ENCODE measurements around the gene CNBD2. TPM values are rescaled to one million over a fixed set of nuclear protein-coding genes. Genes with fewer than 3 reads are reported as not detected.
"Not testable (repeated sequence)": the region's sequence is repeated elsewhere in the genome, so short reads cannot be mapped to it uniquely, and the experiment has no call there.

Gene CNBD2
- total RNA-seq, 1 donor from 2014 or later = 3.5 TPM

DNA sequence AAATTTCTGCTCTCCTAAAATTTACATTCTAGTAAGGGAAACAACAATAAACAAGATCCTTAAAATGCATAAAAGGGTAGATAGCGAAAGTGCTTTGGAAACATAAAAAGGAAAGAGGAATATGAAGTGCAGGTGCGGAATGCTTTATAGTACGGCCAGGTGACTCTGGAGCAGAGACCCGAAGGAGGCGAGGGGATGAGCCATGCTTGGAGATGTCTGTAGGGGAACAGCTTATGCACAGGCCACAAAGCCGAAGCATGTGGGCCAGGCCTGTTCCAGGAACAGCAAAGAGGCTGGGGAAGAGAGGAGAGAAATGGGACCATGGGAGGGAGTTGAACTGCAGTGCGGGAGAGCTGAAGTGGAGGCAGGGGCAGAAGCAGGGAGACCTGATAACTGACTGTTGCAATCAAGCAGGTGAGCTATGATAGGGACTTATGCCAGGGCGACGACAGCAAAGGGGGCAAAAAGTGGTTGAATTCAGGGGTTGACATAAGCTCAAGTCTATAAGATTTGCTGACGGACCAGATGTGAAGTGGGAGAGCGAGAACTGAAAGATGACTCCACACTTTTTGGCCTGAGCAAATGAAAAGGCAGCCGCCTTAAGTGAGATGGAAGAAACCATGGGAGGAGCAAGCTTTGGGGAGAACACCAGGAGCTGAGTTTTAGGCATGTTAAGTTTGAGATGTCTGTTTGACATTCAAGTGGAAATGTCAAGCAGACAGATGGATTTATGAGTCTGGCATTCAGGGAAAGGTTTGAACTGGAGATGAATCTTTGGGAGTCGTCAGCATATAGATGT lies 83.1 kb downstream of the CNBD2 start:
- H3K27me3 Mint-ChIP-seq (ENCODE audit: low read depth) = peaks cover 1% of the 10 kb centered on the region
- H3K4me1 Mint-ChIP-seq = peaks cover 30% of the 10 kb centered on the region
- DNase-seq (ENCODE audit: low spot score in 2 of 2, unreplicated experiment in 2 of 2) = no peak
- H3K4me3 Mint-ChIP-seq = peak overlapping the region; percentile 90
- TF ChIP-seq, protein P1, sequence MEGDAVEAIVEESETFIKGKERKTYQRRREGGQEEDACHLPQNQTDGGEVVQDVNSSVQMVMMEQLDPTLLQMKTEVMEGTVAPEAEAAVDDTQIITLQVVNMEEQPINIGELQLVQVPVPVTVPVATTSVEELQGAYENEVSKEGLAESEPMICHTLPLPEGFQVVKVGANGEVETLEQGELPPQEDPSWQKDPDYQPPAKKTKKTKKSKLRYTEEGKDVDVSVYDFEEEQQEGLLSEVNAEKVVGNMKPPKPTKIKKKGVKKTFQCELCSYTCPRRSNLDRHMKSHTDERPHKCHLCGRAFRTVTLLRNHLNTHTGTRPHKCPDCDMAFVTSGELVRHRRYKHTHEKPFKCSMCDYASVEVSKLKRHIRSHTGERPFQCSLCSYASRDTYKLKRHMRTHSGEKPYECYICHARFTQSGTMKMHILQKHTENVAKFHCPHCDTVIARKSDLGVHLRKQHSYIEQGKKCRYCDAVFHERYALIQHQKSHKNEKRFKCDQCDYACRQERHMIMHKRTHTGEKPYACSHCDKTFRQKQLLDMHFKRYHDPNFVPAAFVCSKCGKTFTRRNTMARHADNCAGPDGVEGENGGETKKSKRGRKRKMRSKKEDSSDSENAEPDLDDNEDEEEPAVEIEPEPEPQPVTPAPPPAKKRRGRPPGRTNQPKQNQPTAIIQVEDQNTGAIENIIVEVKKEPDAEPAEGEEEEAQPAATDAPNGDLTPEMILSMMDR (IDR thresholded peaks at IDR 0.05; ENCODE audit: unreplicated experiment) = no peak
- no peaks in the 10 kb centered on the region for H3K9me3 Mint-ChIP-seq
- peak overlapping the region; percentile 90 for H3K27ac Mint-ChIP-seq
- peaks cover 11% of the 10 kb centered on the region for H3K36me3 Mint-ChIP-seq

DNA sequence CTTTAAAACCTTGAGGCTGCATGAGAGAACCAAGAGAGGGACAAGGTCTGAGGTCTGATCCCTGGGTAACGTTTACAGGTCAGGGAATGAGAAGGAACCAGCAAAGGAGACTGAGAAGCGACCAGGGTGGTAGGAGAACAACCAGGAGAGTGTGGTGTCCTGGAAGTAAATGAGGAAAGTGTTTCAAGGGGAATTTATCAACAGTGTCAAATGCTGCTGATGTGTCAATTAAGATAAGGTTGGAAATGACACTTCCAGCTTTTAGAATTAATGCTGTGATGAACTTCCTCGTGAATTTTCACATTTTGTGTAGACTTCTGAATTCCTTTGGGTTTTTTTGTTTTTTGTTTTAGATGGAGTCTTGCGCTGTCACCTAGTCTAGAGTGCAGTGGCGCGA lies 83.7 kb downstream of the CNBD2 start:
- peaks cover 11% of the 10 kb centered on the region for H3K36me3 Mint-ChIP-seq

DNA sequence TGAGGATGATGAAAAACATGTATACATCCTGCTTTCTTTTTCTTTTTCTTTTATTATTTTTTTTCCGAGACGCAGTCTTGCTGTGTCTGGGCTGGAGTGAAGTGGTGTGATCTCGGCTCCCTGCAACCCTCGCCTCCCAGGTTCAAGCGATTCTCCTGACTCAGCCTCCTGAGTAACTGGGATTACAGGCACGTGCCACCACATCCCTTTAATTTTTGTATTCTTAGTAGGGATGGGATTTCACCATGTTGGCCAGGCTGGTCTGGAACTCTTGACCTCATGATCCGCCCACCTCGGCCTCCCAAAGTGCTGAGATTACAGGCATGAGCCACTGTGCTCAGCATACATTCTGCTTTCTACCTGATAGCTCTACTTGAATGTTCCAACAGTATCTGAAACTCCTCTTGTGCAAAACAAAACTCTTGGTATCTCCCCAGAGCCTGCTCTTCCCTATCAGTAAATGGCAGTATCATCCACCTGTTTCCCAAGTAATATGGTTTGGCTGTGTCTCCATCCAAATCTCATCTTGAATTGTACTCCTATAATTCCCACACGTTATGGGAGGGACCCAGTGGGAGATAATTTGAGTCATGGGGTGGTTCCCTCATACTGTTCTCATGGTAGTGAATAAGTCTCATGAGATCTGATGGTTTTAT lies 85.6 kb downstream of the CNBD2 start:
- H3K36me3 Mint-ChIP-seq; H3K27ac Mint-ChIP-seq; DNase-seq (ENCODE audit: low spot score in 2 of 2, unreplicated experiment in 2 of 2); H3K27me3 Mint-ChIP-seq (ENCODE audit: low read depth); H3K9me3 Mint-ChIP-seq; H3K4me3 Mint-ChIP-seq: not testable (repeated sequence)
- peaks cover 12% of the 10 kb centered on the region for H3K4me1 Mint-ChIP-seq

More for the DNA sequence above, 83.7 kb downstream of the CNBD2 start:
- Mint-ChIP-seq H3K4me3 (peak overlapping the region; percentile 90), H3K4me1 (peaks cover 27% of the 10 kb centered on the region), H3K27me3 (ENCODE audit: low read depth) (peaks cover 1% of the 10 kb centered on the region), H3K27ac (peak overlapping the region; percentile 90), H3K9me3 (no peaks in the 10 kb centered on the region)
- TF ChIP-seq, protein P1 (IDR thresholded peaks at IDR 0.05; ENCODE audit: unreplicated experiment) = no peak
- no peak for DNase-seq (ENCODE audit: low spot score in 2 of 2, unreplicated experiment in 2 of 2)

DNA sequence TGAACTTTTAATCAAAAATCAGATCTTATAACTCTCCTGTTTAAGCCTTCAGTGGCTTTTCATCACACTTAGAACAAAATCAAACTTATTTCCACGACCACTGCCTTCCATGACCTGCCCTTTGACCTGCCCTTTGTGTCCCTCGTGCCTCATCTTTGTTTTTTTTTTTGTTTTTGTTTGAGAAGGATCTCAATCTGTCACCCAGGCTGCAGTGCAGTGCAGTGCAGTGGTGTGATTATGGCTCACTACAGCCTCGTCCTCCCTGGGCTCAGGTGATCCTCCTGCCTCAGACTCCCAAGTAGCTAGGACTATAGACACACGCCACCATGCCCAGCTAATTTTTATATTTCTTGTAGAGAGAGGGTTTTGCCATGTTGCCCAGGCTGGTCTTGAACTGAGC lies 86.8 kb downstream of the CNBD2 start:
- Mint-ChIP-seq H3K9me3 (no peaks in the 10 kb centered on the region), H3K4me1 (peaks cover 12% of the 10 kb centered on the region), H3K4me3 (no peak overlapping the region), H3K27me3 (ENCODE audit: low read depth) (peaks cover 1% of the 10 kb centered on the region), H3K27ac (no peak overlapping the region), H3K36me3 (no peaks in the 10 kb centered on the region)
- TF ChIP-seq, protein P1 (IDR thresholded peaks at IDR 0.05; ENCODE audit: unreplicated experiment) = no peak
- DNase-seq (ENCODE audit: low spot score in 2 of 2, unreplicated experiment in 2 of 2) = no peak

DNA sequence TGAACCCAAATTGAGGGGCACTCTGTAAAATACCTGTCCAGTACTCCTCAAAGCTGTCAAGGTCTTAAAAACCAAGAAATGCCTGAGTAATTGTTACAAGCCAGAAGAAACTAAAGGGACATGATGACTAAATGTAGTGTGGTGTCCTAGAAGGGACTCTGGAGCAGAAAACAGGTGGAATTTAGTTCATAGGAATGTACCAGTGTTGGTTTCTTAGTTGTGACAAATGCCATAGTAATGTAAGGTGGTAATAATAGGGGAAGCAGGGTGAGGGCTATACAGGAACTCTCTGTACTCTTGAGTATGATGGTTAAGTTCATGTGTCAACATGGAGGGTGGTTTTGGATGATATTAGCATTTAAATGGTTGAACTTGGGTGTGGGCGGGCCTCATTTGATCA lies 92.3 kb downstream of the CNBD2 start:
- TF ChIP-seq, protein P1 (IDR thresholded peaks at IDR 0.05; ENCODE audit: unreplicated experiment) = no peak
- Mint-ChIP-seq H3K4me1 (no peaks in the 10 kb centered on the region), H3K27me3 (ENCODE audit: low read depth) (no peaks in the 10 kb centered on the region), H3K4me3 (no peak overlapping the region), H3K27ac (no peak overlapping the region), H3K9me3 (no peaks in the 10 kb centered on the region), H3K36me3 (no peaks in the 10 kb centered on the region)
- DNase-seq (ENCODE audit: low spot score in 2 of 2, unreplicated experiment in 2 of 2) = no peak

DNA sequence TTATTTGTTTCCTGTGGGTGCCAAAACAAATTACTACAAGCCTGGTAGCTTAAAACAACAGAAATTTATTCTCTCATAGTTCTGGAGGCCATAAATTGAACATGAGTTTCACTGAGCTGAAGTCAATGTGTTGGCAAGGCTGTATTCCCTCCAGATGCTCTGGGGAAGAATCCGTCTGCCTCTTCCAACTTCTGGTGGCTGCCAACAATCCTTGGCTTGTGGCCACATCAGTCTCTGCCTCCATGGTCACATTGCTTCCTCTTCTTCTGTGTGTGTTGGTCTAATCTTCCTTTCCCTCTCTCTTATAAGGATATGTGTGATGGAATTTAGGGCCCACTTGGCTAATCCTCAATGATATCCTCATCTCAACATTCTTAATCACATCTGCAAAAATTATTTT lies 93.4 kb downstream of the CNBD2 start:
- Mint-ChIP-seq H3K4me3 (no peak overlapping the region), H3K36me3 (no peaks in the 10 kb centered on the region), H3K9me3 (no peaks in the 10 kb centered on the region), H3K4me1 (no peaks in the 10 kb centered on the region), H3K27me3 (ENCODE audit: low read depth) (no peaks in the 10 kb centered on the region), H3K27ac (no peak overlapping the region)
- TF ChIP-seq, protein P1 (IDR thresholded peaks at IDR 0.05; ENCODE audit: unreplicated experiment) = no peak
- DNase-seq (ENCODE audit: low spot score in 2 of 2, unreplicated experiment in 2 of 2) = no peak
